Adrenal gland (tissue), 19 donors: ENCODE measurements around the gene CDIP1. TPM values are rescaled to one million over a fixed set of nuclear protein-coding genes. Genes with fewer than 3 reads are reported as not detected.
A peak's percentile ranks its signal among the peaks of the same experiment; 100 is the strongest.

ENCODE experiments used
- DNase-seq, 7 donors: peaks; one replicate each; pipeline ENCODE4 v3.0.0-alpha.2; 2019 to 2020
- H3K27ac ChIP-seq, 5 donors: fragments of 200-600 bp; sonication (generic) in 4 of 5; 1 replicate in 3 of 5; 2 replicates in 2 of 5; pipeline versions ENCODE4 v1.5.1 to v1.8.0; 2016 to 2020; ENCODE audit warnings: mild to moderate bottlenecking in 1 of 5
- H3K27me3 ChIP-seq: fragments of 200-600 bp; 2 replicates; pipeline ENCODE4 v1.8.0; 2021
- H3K36me3 ChIP-seq, 2 donors: fragments of 200-600 bp; replicated peaks in 1 of 2; 1 replicate in 1 of 2; 2 replicates in 1 of 2; pipeline versions ENCODE4 v1.5.1 to v1.8.0; 2018 to 2022
- H3K4me1 ChIP-seq, 2 donors: fragments of 200-600 bp; replicated peaks in 1 of 2; 1 replicate in 1 of 2; 2 replicates in 1 of 2; pipeline versions ENCODE4 v1.5.1 to v1.8.0; 2018 to 2021
- H3K4me3 ChIP-seq, 4 donors: fragments of 200-600 bp; sonication (generic) in 3 of 4; one replicate each; pipeline ENCODE4 v1.5.1; 2016 to 2018
- H3K9me3 ChIP-seq, 3 donors: fragments of 200-600 bp; sonication (generic) in 1 of 3; replicated peaks in 1 of 3; 1 replicate in 2 of 3; 2 replicates in 1 of 3; pipeline versions ENCODE4 v1.5.1 to v1.8.0; 2016 to 2021
- POLR2A ChIP-seq, 2 donors: fragments of 450-650 bp; IDR thresholded peaks; one replicate each; pipeline ENCODE4 v1.6.1; 2017; ENCODE audit warnings: antibody characterized with exemption in 2 of 2, mild to moderate bottlenecking in 2 of 2, moderate library complexity in 1 of 2
- WGBS, 4 donors: extraction: QIAGEN DNeasy Blood & Tissue Kit in 2 of 4; methylation state at CpG; one replicate each; pipeline versions ENCODE4 v1.1.5 to v1.1.7; 2013 to 2017; 5-methylcytosine and 5-hydroxymethylcytosine counted together
- intact Hi-C, 2 donors: fragments of 100-400 bp; cut with DNase I; formaldehyde crosslinking; loops; one replicate each; pipeline versions ENCODE4 v1.14.1 to v1.15.0; 2022 to 2023
- long read RNA-seq, 10 donors: library from polyadenylated mRNA in 3 of 10; unstranded in 2 of 10; stranded (forward) in 1 of 10; transcript quantifications; one replicate each; pipeline ENCODE4 v2.0.0 and lab custom pipeline, GENCODE V29; 2021 to 2026
- polyA plus RNA-seq, 3 donors: library from polyadenylated mRNA; stranded (reverse); fragments of 200-250 nt in 2 of 3; fragments of 350-450 nt in 1 of 3; fragmentation: Illumina TruSeq in 1 of 3; extraction: RNeasy Lipid Tissue Mini Kit (QIAGEN cat#74804) in 1 of 3; gene quantifications; one replicate each; pipeline ENCODE4 v1.2.3, GENCODE V29; 2013 to 2014
- total RNA-seq, 9 donors: library from RNA; depleted of rRNA in 4 of 9; stranded (reverse); fragments of >200 nt in 4 of 9; fragments of 120-200 nt in 1 of 9; fragmentation: NEBNext Ultra II Directional in 1 of 9; extraction: Animal tissue kit (Norgen Biotek cat#: 25700) in 1 of 9; gene quantifications; one replicate each; pipeline versions ENCODE4 v1.1.0 to v1.2.4, GENCODE V29; 2013 to 2023
- TF ChIP-seq, protein P1 (sequence below), 6 experiments: fragments of 450-650 bp in 4 of 6; fragments of 200-600 bp in 2 of 6; sonication (generic) in 1 of 6; IDR thresholded peaks; 1 replicate in 5 of 6; 2 replicates in 1 of 6; pipeline versions ENCODE4 v1.5.1 to v1.8.0; 2016 to 2021; ENCODE audit warnings: antibody characterized with exemption in 6 of 6, mild to moderate bottlenecking in 2 of 6, moderate library complexity in 1 of 6
- donor health status: healthy with polysubstance abuse.
- donor health status: Bipolar disorder and iron deficiency.
- donor health status: DM: yes; HTN: yes; CAD: no.
- donor health status: DM: no; HTN: no; CAD: no.
- donor health status: DM: no; HTN: no; CAD: no.
- donor health status: DM: yes; HTN: yes; CAD: no.

The CDIP1 gene
- total RNA-seq (10 to 100 TPM; 26.0 to 68.0 (median 48.4) TPM), polyA plus RNA-seq (10 to 100 TPM; 23.6 to 41.6 (median 24.5) TPM)
- long read RNA-seq, donor 1, transcript CDIP1-209 (6 exons, 2,062 nt): major isoform, 32 of 40 reads
- long read RNA-seq, donor 1, partial matches to known transcripts: 5 of 40 reads
- long read RNA-seq, donor 1, other reads (novel, unspliced or antisense): 0 of 40 reads
- long read RNA-seq, donor 2, transcript CDIP1-201 (5 exons, 3,009 nt): minor isoform, 6 of 35 reads
- long read RNA-seq, donor 2, transcript CDIP1-209 (6 exons, 2,062 nt): major isoform, 22 of 35 reads
- long read RNA-seq, donor 2, partial matches to known transcripts: 5 of 35 reads
- long read RNA-seq, donor 2, other reads (novel, unspliced or antisense): 0 of 35 reads
- long read RNA-seq, donor 3, transcript CDIP1-209 (6 exons, 2,062 nt): major isoform, 10 of 14 reads
- long read RNA-seq, donor 3, partial matches to known transcripts: 0 of 14 reads
- long read RNA-seq, donor 3, other reads (novel, unspliced or antisense): 0 of 14 reads
- long read RNA-seq, donor 4, partial matches to known transcripts: 3 of 12 reads
- long read RNA-seq, donor 4, other reads (novel, unspliced or antisense): 6 of 12 reads
- long read RNA-seq, donor 5, transcript CDIP1-209 (6 exons, 2,062 nt): major isoform, 61 of 123 reads
- long read RNA-seq, donor 5, transcript CDIP1-205 (6 exons, 2,774 nt): minor isoform, 23 of 123 reads
- long read RNA-seq, donor 5, transcript CDIP1-201 (5 exons, 3,009 nt): minor isoform, 9 of 123 reads
- long read RNA-seq, donor 5, partial matches to known transcripts: 9 of 123 reads
- long read RNA-seq, donor 5, other reads (novel, unspliced or antisense): 21 of 123 reads
- long read RNA-seq, donor 6, partial matches to known transcripts: 1 of 12 reads
- long read RNA-seq, donor 6, other reads (novel, unspliced or antisense): 7 of 12 reads
- long read RNA-seq, donor 7, transcript CDIP1-209 (6 exons, 2,062 nt): major isoform, 5 of 9 reads
- long read RNA-seq, donor 7, partial matches to known transcripts: 0 of 9 reads
- long read RNA-seq, donor 7, other reads (novel, unspliced or antisense): 0 of 9 reads
- long read RNA-seq, donor 8, transcript CDIP1-209 (6 exons, 2,062 nt): major isoform, 29 of 40 reads
- long read RNA-seq, donor 8, partial matches to known transcripts: 6 of 40 reads
- long read RNA-seq, donor 8, other reads (novel, unspliced or antisense): 0 of 40 reads
- long read RNA-seq, donor 9, transcript CDIP1-205 (6 exons, 2,774 nt): minor isoform, 5 of 33 reads
- long read RNA-seq, donor 9, transcript CDIP1-201 (5 exons, 3,009 nt): minor isoform, 8 of 33 reads
- long read RNA-seq, donor 9, transcript CDIP1-209 (6 exons, 2,062 nt): major isoform, 15 of 33 reads
- long read RNA-seq, donor 9, partial matches to known transcripts: 5 of 33 reads
- long read RNA-seq, donor 9, other reads (novel, unspliced or antisense): 0 of 33 reads
- long read RNA-seq, donor 10, partial matches to known transcripts: 5 of 11 reads
- long read RNA-seq, donor 10, other reads (novel, unspliced or antisense): 0 of 11 reads

- intact Hi-C loops: no loop called here
- TF ChIP-seq, protein P1, sequence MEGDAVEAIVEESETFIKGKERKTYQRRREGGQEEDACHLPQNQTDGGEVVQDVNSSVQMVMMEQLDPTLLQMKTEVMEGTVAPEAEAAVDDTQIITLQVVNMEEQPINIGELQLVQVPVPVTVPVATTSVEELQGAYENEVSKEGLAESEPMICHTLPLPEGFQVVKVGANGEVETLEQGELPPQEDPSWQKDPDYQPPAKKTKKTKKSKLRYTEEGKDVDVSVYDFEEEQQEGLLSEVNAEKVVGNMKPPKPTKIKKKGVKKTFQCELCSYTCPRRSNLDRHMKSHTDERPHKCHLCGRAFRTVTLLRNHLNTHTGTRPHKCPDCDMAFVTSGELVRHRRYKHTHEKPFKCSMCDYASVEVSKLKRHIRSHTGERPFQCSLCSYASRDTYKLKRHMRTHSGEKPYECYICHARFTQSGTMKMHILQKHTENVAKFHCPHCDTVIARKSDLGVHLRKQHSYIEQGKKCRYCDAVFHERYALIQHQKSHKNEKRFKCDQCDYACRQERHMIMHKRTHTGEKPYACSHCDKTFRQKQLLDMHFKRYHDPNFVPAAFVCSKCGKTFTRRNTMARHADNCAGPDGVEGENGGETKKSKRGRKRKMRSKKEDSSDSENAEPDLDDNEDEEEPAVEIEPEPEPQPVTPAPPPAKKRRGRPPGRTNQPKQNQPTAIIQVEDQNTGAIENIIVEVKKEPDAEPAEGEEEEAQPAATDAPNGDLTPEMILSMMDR (IDR thresholded peaks at IDR 0.05): peak in 5 of 6 experiments; percentile 12 to 49 (median 19)
- peak; percentile 88 to 97 for TF ChIP-seq POLR2A (IDR thresholded peaks at IDR 0.05)
- H3K9me3 ChIP-seq: no peaks in the 10 kb centered on the region
- no peaks in the 10 kb centered on the region for H3K27me3 ChIP-seq
- peak; percentile 98 to 99 (median 98) for DNase-seq
- 3 to 21% (median 4%) methylated on average over 6 to 67 of the region's 67 CpGs for WGBS, 4 donors
- peaks cover 9 to 19% of the 10 kb centered on the region in 2 donors for H3K4me1 ChIP-seq
- H3K27ac ChIP-seq: peak within 1 kb of the TSS; percentile 59 to 94 (median 76)
- H3K4me3 ChIP-seq: peak within 1 kb of the TSS; percentile 54 to 85 (median 64)
- H3K36me3 ChIP-seq: no peaks in the 10 kb centered on the region
Measured at GRCh38 chr16:4538350-4539235, at the start of gene CDIP1. TSS of gene CDIP1 (minus strand) at chr16:4538773. CDS start at chr16:4514130, 24,643 bp downstream.

DNA sequence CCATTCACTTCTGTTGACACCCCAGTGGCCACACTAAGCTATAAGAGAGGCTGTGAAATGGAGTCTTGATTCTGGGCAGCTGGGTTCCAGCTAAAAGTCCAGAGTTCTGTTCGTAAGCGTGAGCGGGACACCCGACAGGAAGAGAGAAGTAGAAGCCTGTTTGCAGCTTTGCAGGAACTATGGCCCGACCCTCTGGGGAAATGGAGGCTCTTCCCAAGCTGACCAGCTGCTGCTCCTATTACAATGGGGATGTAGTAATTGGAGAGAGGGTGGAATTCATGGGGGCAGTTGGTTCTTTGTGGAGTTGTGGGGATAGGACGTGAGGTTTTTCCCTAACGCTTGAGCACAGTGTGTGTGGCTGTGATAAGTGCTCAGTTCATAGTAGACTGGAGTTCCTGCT lies 47.7 kb upstream of the CDIP1 start:
- no peaks in the 10 kb centered on the region for H3K27me3 ChIP-seq
- WGBS, 4 donors: 62 to 74% (median 72%) methylated on average over 7 of the region's 7 CpGs
- DNase-seq: no peak
- no peaks in the 10 kb centered on the region for H3K9me3 ChIP-seq
- intact Hi-C loops: no loop called here
- H3K4me3 ChIP-seq: no peak overlapping the region
- no peak overlapping the region for H3K27ac ChIP-seq
- no peaks in the 10 kb centered on the region for H3K36me3 ChIP-seq
- H3K4me1 ChIP-seq: no peaks in the 10 kb centered on the region
- TF ChIP-seq, protein P1 (IDR thresholded peaks at IDR 0.05): no peak
- no peak for TF ChIP-seq POLR2A (IDR thresholded peaks at IDR 0.05)

GRCh38 chr16:4583906-4584305 lies 45.3 kb upstream of the CDIP1 start:
- Histone ChIP-seq H3K27ac (no peak overlapping the region), H3K4me3 (no peak overlapping the region), H3K9me3 (no peaks in the 10 kb centered on the region), H3K36me3 (no peaks in the 10 kb centered on the region), H3K4me1 (no peaks in the 10 kb centered on the region), H3K27me3 (no peaks in the 10 kb centered on the region)
- no peak for DNase-seq
- WGBS, 4 donors: 81 to 95% (median 88%) methylated on average over 4 of the region's 4 CpGs
- intact Hi-C loops: no loop called here
- TF ChIP-seq, protein P1 (IDR thresholded peaks at IDR 0.05): no peak
- TF ChIP-seq POLR2A (IDR thresholded peaks at IDR 0.05): no peak
